ENCODE measurements around the gene DPY19L2. TPM values are rescaled to one million over a fixed set of nuclear protein-coding genes. Genes with fewer than 3 reads are reported as not detected.
"Not testable (repeated sequence)": the region's sequence is repeated elsewhere in the genome, so short reads cannot be mapped to it uniquely, and the experiment has no call there.

Gene DPY19L2
- total RNA-seq, 1 donor from 2014 or later, result 13.9 TPM

- H3K4me1 Mint-ChIP-seq (ENCODE audit: unreplicated experiment); H3K4me3 Mint-ChIP-seq (ENCODE audit: unreplicated experiment); H3K9me3 Mint-ChIP-seq (ENCODE audit: unreplicated experiment); H3K27me3 Mint-ChIP-seq (ENCODE audit: unreplicated experiment); H3K36me3 Mint-ChIP-seq (ENCODE audit: unreplicated experiment); DNase-seq (ENCODE audit: extremely low spot score, unreplicated experiment): not testable (repeated sequence)
- peak overlapping the region; percentile 41 for H3K27ac Mint-ChIP-seq (ENCODE audit: unreplicated experiment)
Measured at GRCh38 chr12:63624258-63624657, 44.0 kb downstream of the DPY19L2 start.

- not testable (repeated sequence) for DNase-seq (ENCODE audit: extremely low spot score, unreplicated experiment); H3K9me3 Mint-ChIP-seq (ENCODE audit: unreplicated experiment); H3K27me3 Mint-ChIP-seq (ENCODE audit: unreplicated experiment); H3K36me3 Mint-ChIP-seq (ENCODE audit: unreplicated experiment); H3K27ac Mint-ChIP-seq (ENCODE audit: unreplicated experiment); H3K4me3 Mint-ChIP-seq (ENCODE audit: unreplicated experiment)
- peaks cover 10% of the 10 kb centered on the region for H3K4me1 Mint-ChIP-seq (ENCODE audit: unreplicated experiment)
Measured at GRCh38 chr12:63615544-63615943, 52.7 kb downstream of the DPY19L2 start.

- H3K9me3 Mint-ChIP-seq (ENCODE audit: unreplicated experiment); H3K4me3 Mint-ChIP-seq (ENCODE audit: unreplicated experiment); H3K4me1 Mint-ChIP-seq (ENCODE audit: unreplicated experiment); DNase-seq (ENCODE audit: extremely low spot score, unreplicated experiment); H3K27me3 Mint-ChIP-seq (ENCODE audit: unreplicated experiment); H3K27ac Mint-ChIP-seq (ENCODE audit: unreplicated experiment); H3K36me3 Mint-ChIP-seq (ENCODE audit: unreplicated experiment): not testable (repeated sequence)
Measured at GRCh38 chr12:63611285-63611684, 57.0 kb downstream of the DPY19L2 start.

- not testable (repeated sequence) for H3K27me3 Mint-ChIP-seq (ENCODE audit: unreplicated experiment); H3K9me3 Mint-ChIP-seq (ENCODE audit: unreplicated experiment); DNase-seq (ENCODE audit: extremely low spot score, unreplicated experiment); H3K4me3 Mint-ChIP-seq (ENCODE audit: unreplicated experiment); H3K4me1 Mint-ChIP-seq (ENCODE audit: unreplicated experiment); H3K27ac Mint-ChIP-seq (ENCODE audit: unreplicated experiment); H3K36me3 Mint-ChIP-seq (ENCODE audit: unreplicated experiment)
Measured at GRCh38 chr12:63609281-63609680, 59.0 kb downstream of the DPY19L2 start.

GRCh38 chr12:63604985-63605384, 63.3 kb downstream of the DPY19L2 start:
- H3K27ac Mint-ChIP-seq (ENCODE audit: unreplicated experiment); H3K4me1 Mint-ChIP-seq (ENCODE audit: unreplicated experiment); H3K9me3 Mint-ChIP-seq (ENCODE audit: unreplicated experiment); H3K4me3 Mint-ChIP-seq (ENCODE audit: unreplicated experiment); DNase-seq (ENCODE audit: extremely low spot score, unreplicated experiment); H3K36me3 Mint-ChIP-seq (ENCODE audit: unreplicated experiment); H3K27me3 Mint-ChIP-seq (ENCODE audit: unreplicated experiment): not testable (repeated sequence)

DNA sequence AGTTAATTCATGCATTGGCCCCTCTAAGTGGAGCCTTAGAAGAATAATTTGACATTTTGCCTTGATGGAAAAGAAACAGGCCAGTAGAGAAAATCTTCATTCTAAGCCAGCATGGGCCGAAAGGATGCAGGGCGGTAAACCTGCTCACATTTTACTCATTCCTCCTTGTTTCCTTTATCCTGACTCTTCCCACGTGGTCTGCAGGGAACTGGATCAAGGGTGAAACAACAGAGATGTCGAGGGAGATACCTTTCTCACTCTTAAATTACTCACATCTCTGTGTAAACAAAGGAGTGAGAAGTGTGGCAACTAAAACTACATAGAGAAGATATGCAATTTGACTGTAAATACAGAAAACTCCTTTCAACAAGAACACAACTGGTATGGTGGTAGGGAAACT, 73.5 kb downstream of the DPY19L2 start:
- H3K27ac Mint-ChIP-seq (ENCODE audit: unreplicated experiment); H3K36me3 Mint-ChIP-seq (ENCODE audit: unreplicated experiment); H3K27me3 Mint-ChIP-seq (ENCODE audit: unreplicated experiment); DNase-seq (ENCODE audit: extremely low spot score, unreplicated experiment); H3K9me3 Mint-ChIP-seq (ENCODE audit: unreplicated experiment); H3K4me1 Mint-ChIP-seq (ENCODE audit: unreplicated experiment); H3K4me3 Mint-ChIP-seq (ENCODE audit: unreplicated experiment): not testable (repeated sequence)

DNA sequence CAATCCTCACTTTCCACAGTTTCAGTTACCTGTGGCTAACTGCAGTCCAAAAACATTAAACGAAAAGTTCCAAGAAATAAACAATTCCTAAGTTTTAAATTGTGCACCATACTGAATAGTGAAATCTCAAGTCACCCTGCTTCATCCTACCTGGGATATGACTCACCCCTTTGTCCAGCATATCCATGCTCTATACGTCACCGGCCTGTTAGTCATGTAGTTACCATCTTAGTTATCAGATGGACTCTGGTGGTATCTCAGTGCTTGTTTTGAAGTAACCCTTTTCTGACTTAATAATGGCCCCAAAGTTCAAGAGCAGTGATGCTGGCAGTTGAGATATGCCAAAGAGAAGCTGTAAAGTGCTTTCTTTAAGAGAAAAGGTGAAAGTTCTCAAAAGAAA, 83.9 kb downstream of the DPY19L2 start:
- H3K27ac Mint-ChIP-seq (ENCODE audit: unreplicated experiment); DNase-seq (ENCODE audit: extremely low spot score, unreplicated experiment); H3K4me1 Mint-ChIP-seq (ENCODE audit: unreplicated experiment); H3K9me3 Mint-ChIP-seq (ENCODE audit: unreplicated experiment); H3K27me3 Mint-ChIP-seq (ENCODE audit: unreplicated experiment); H3K4me3 Mint-ChIP-seq (ENCODE audit: unreplicated experiment); H3K36me3 Mint-ChIP-seq (ENCODE audit: unreplicated experiment): not testable (repeated sequence)

GRCh38 chr12:63583289-63583688, 85.0 kb downstream of the DPY19L2 start:
- H3K9me3 Mint-ChIP-seq (ENCODE audit: unreplicated experiment); H3K4me3 Mint-ChIP-seq (ENCODE audit: unreplicated experiment); H3K4me1 Mint-ChIP-seq (ENCODE audit: unreplicated experiment); DNase-seq (ENCODE audit: extremely low spot score, unreplicated experiment); H3K27ac Mint-ChIP-seq (ENCODE audit: unreplicated experiment); H3K27me3 Mint-ChIP-seq (ENCODE audit: unreplicated experiment); H3K36me3 Mint-ChIP-seq (ENCODE audit: unreplicated experiment): not testable (repeated sequence)

- Mint-ChIP-seq H3K9me3 (ENCODE audit: unreplicated experiment) (peaks cover 10% of the 10 kb centered on the region), H3K36me3 (ENCODE audit: unreplicated experiment) (peaks cover 23% of the 10 kb centered on the region)
- not testable (repeated sequence) for H3K4me3 Mint-ChIP-seq (ENCODE audit: unreplicated experiment); H3K27me3 Mint-ChIP-seq (ENCODE audit: unreplicated experiment); DNase-seq (ENCODE audit: extremely low spot score, unreplicated experiment); H3K27ac Mint-ChIP-seq (ENCODE audit: unreplicated experiment); H3K4me1 Mint-ChIP-seq (ENCODE audit: unreplicated experiment)
Measured at GRCh38 chr12:63577631-63578030, 90.7 kb downstream of the DPY19L2 start.

DNA sequence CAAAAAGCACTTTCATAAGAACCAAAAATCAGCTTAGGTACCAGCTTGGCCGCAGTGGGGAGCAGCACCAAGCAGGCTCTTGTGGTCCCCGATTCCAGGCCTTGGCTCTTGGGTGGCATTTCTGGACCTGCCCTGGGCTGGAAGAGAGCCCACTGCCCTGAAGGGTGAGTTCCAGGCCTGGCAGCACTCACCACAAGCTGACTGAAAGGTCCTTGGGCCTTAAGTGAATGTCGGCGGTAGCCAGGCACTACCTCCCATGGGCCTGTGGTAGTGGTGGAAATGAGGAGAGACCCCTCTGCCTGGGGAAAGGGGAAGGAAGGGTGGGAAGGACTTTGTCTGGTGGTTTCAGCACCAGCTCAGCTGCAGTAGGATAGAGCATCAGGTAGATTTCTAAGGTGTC, 96.3 kb downstream of the DPY19L2 start:
- DNase-seq (ENCODE audit: extremely low spot score, unreplicated experiment); H3K27ac Mint-ChIP-seq (ENCODE audit: unreplicated experiment); H3K4me3 Mint-ChIP-seq (ENCODE audit: unreplicated experiment); H3K4me1 Mint-ChIP-seq (ENCODE audit: unreplicated experiment); H3K27me3 Mint-ChIP-seq (ENCODE audit: unreplicated experiment): not testable (repeated sequence)
- H3K36me3 Mint-ChIP-seq (ENCODE audit: unreplicated experiment), result peaks cover 27% of the 10 kb centered on the region
- peaks cover 10% of the 10 kb centered on the region for H3K9me3 Mint-ChIP-seq (ENCODE audit: unreplicated experiment)

- not testable (repeated sequence) for H3K4me1 Mint-ChIP-seq (ENCODE audit: unreplicated experiment); H3K36me3 Mint-ChIP-seq (ENCODE audit: unreplicated experiment)
Measured at GRCh38 chr12:63558445-63558844, 109.8 kb downstream of the DPY19L2 start.

GRCh38 chr12:63551397-63551796, 116.9 kb downstream of the DPY19L2 start:
- H3K36me3 Mint-ChIP-seq (ENCODE audit: unreplicated experiment); H3K27me3 Mint-ChIP-seq (ENCODE audit: unreplicated experiment); H3K4me3 Mint-ChIP-seq (ENCODE audit: unreplicated experiment); DNase-seq (ENCODE audit: extremely low spot score, unreplicated experiment); H3K27ac Mint-ChIP-seq (ENCODE audit: unreplicated experiment); H3K9me3 Mint-ChIP-seq (ENCODE audit: unreplicated experiment); H3K4me1 Mint-ChIP-seq (ENCODE audit: unreplicated experiment): not testable (repeated sequence)

More at GRCh38 chr12:63558445-63558844, 109.8 kb downstream of the DPY19L2 start:
- not testable (repeated sequence) for DNase-seq (ENCODE audit: extremely low spot score, unreplicated experiment); H3K27ac Mint-ChIP-seq (ENCODE audit: unreplicated experiment); H3K4me3 Mint-ChIP-seq (ENCODE audit: unreplicated experiment); H3K9me3 Mint-ChIP-seq (ENCODE audit: unreplicated experiment); H3K27me3 Mint-ChIP-seq (ENCODE audit: unreplicated experiment)

DNA sequence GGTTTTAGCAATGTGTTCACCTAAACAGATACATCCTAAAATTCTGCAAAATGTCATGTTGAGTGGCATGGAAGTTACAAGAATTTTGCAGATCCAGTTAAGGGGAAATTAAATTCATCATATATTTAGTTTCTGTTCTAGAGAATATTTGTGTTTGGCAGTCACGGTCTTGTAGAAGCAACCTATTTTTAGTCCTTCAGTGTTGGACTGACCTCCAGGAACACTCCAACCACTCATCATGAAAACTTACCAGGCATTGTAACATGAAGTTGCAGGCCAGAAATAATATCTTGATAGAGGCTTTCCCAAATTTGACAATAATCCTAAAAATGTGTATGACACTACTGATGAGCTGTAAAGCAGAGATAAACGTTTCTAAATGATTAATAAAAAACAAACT, 119.3 kb downstream of the DPY19L2 start:
- H3K4me3 Mint-ChIP-seq (ENCODE audit: unreplicated experiment); H3K4me1 Mint-ChIP-seq (ENCODE audit: unreplicated experiment); H3K27ac Mint-ChIP-seq (ENCODE audit: unreplicated experiment); H3K27me3 Mint-ChIP-seq (ENCODE audit: unreplicated experiment); H3K36me3 Mint-ChIP-seq (ENCODE audit: unreplicated experiment); H3K9me3 Mint-ChIP-seq (ENCODE audit: unreplicated experiment); DNase-seq (ENCODE audit: extremely low spot score, unreplicated experiment): not testable (repeated sequence)
